HepG2 (cell line): ENCODE results near the gene CMIP. TPM values are rescaled to one million over a fixed set of nuclear protein-coding genes. Genes with fewer than 3 reads are reported as not detected.

Experiments
- CREB1 ChIP-seq, 2 experiments: fragments of 450-650 bp in 1 of 2; IDR thresholded peaks; 2 replicates each; pipeline ENCODE4 v1.6.1; 2016 to 2017; ENCODE audit warnings: control low read depth in 1 of 2, mild to moderate bottlenecking in 1 of 2, missing compliant biosample characterization in 1 of 2, missing genetic modification characterization in 1 of 2
- FOXA3 ChIP-seq: IDR thresholded peaks from 2 replicates; pipeline ENCODE4 v1.6.1; 2016; ENCODE audit warnings: missing genetic modification reagents, missing compliant biosample characterization
- GABPA ChIP-seq, 2 experiments: IDR thresholded peaks; 2 replicates each; pipeline ENCODE4 v1.6.1; 2011 to 2016; ENCODE audit warnings: low read depth in 2 of 2, low read length in 1 of 2, missing biosample characterization in 1 of 2, missing genetic modification characterization in 1 of 2
- KLF11 ChIP-seq: IDR thresholded peaks from 2 replicates; pipeline ENCODE4 v1.6.1; 2016; ENCODE audit warnings: missing compliant biosample characterization
- MEIS2 ChIP-seq: sonication (generic); formaldehyde crosslinking; IDR thresholded peaks from 2 replicates; pipeline ENCODE4 v1.9.0; 2021; ENCODE audit warnings: mild to moderate bottlenecking, missing genetic modification reagents
- MYNN ChIP-seq: sonication (generic); formaldehyde crosslinking; IDR thresholded peaks from 2 replicates; pipeline ENCODE4 v1.4.0; 2020; ENCODE audit warnings: mild to moderate bottlenecking, low read depth, missing genetic modification reagents
- POLR2A ChIP-seq, 2 experiments: IDR thresholded peaks; 2 replicates each; pipeline ENCODE4 v1.6.1; 2011; ENCODE audit warnings: low read depth in 2 of 2, low read length in 2 of 2, mild to moderate bottlenecking in 1 of 2, moderate library complexity in 1 of 2; ENCODE audit not compliant: insufficient read depth in 1 of 2
- PPARG ChIP-seq: conservative IDR thresholded peaks from 2 replicates; pipeline ENCODE4 v1.6.1; 2016; ENCODE audit warnings: missing biosample characterization, missing genetic modification reagents
- RARG ChIP-seq: sonication (generic); formaldehyde crosslinking; IDR thresholded peaks from 2 replicates; pipeline ENCODE4 v1.4.0; 2020; ENCODE audit warnings: low read depth, mild to moderate bottlenecking, missing genetic modification reagents
- SNAI1 ChIP-seq: sonication (generic); formaldehyde crosslinking; IDR thresholded peaks from 2 replicates; pipeline ENCODE4 v1.5.0; 2020; ENCODE audit warnings: mild to moderate bottlenecking, missing genetic modification reagents, borderline replicate concordance
- TP53 ChIP-seq: sonication (generic); formaldehyde crosslinking; conservative IDR thresholded peaks from 2 replicates; pipeline ENCODE4 v1.4.0; 2020; ENCODE audit warnings: missing genetic modification reagents
- ZFAT ChIP-seq: sonication (generic); formaldehyde crosslinking; conservative IDR thresholded peaks from 2 replicates; pipeline ENCODE4 v1.8.1; 2023; ENCODE audit warnings: missing genetic modification reagents, inconsistent platforms
- ZNF232 ChIP-seq: sonication (generic); formaldehyde crosslinking; IDR thresholded peaks from 2 replicates; pipeline ENCODE4 v1.4.0; 2020; ENCODE audit warnings: missing genetic modification reagents, borderline replicate concordance
- ZNF343 ChIP-seq: sonication (generic); formaldehyde crosslinking; IDR thresholded peaks from 2 replicates; pipeline ENCODE4 v1.4.0; 2020; ENCODE audit warnings: mild to moderate bottlenecking, missing genetic modification reagents
- ZNF430 ChIP-seq: sonication (generic); formaldehyde crosslinking; IDR thresholded peaks from 2 replicates; pipeline ENCODE4 v1.9.0; 2021; ENCODE audit warnings: mild to moderate bottlenecking, missing genetic modification reagents
- ZNF446 ChIP-seq: sonication (generic); formaldehyde crosslinking; IDR thresholded peaks from 2 replicates; pipeline ENCODE4 v1.5.0; 2020; ENCODE audit warnings: mild to moderate bottlenecking, missing genetic modification reagents
- ZNF468 ChIP-seq: sonication (generic); formaldehyde crosslinking; IDR thresholded peaks from 2 replicates; pipeline ENCODE4 v1.8.0; 2022; ENCODE audit warnings: mild to moderate bottlenecking, moderate library complexity, missing genetic modification reagents
- ZNF543 ChIP-seq: sonication (generic); formaldehyde crosslinking; IDR thresholded peaks from 2 replicates; pipeline ENCODE4 v1.4.0; 2020; ENCODE audit warnings: mild to moderate bottlenecking, missing genetic modification reagents
- ZNF777 ChIP-seq: sonication (generic); formaldehyde crosslinking; IDR thresholded peaks from 2 replicates; pipeline ENCODE4 v1.4.0; 2020; ENCODE audit warnings: missing genetic modification reagents
- ZNF790 ChIP-seq: sonication (generic); formaldehyde crosslinking; IDR thresholded peaks from 2 replicates; pipeline ENCODE4 v1.8.0; 2022; ENCODE audit warnings: missing genetic modification reagents, mild to moderate bottlenecking, borderline replicate concordance
- ZSCAN20 ChIP-seq: sonication (generic); formaldehyde crosslinking; IDR thresholded peaks from 2 replicates; pipeline ENCODE4 v1.4.0; 2020; ENCODE audit warnings: missing genetic modification reagents, mild to moderate bottlenecking, borderline replicate concordance
- polyA plus RNA-seq, 8 experiments: library from polyadenylated mRNA; depleted of rRNA in 3 of 8; stranded (reverse) in 7 of 8; unstranded in 1 of 8; fragments of >200 nt; fragmentation: Illumina TruSeq in 4 of 8; extraction: Trizol in 4 of 8; gene quantifications; 2 replicates each; pipeline versions ENCODE4 v1.2.1 to v1.2.3, GENCODE V29; 2011 to 2016; ENCODE audit warnings: low read depth in 4 of 8, missing spikeins in 1 of 8, mixed read lengths in 1 of 8; ENCODE audit not compliant: insufficient read depth in 1 of 8
- total RNA-seq, 5 experiments: library from RNA; depleted of rRNA; stranded (reverse); fragments of >200 nt; fragmentation: Illumina TruSeq; extraction: Trizol; gene quantifications; 2 replicates each; pipeline ENCODE4 v1.2.3, GENCODE V29; 2016; ENCODE audit warnings: low read depth in 1 of 5
- TF ChIP-seq, protein P1 (sequence below): sonication (generic); formaldehyde crosslinking; IDR thresholded peaks from 2 replicates; pipeline ENCODE4 v1.4.0; 2020; ENCODE audit warnings: missing genetic modification reagents
- TF ChIP-seq, protein P2 (sequence below): IDR thresholded peaks from 2 replicates; pipeline ENCODE4 v1.6.1; 2018; ENCODE audit warnings: missing genetic modification reagents, mild to moderate bottlenecking, missing compliant biosample characterization
- TF ChIP-seq, protein P3 (sequence below), 2 experiments: fragments of 450-650 bp in 1 of 2; sonication (generic) in 1 of 2; formaldehyde crosslinking; IDR thresholded peaks; 2 replicates each; pipeline versions ENCODE4 v1.5.0 to v1.8.0; 2020 to 2022; ENCODE audit warnings: mild to moderate bottlenecking in 1 of 2, missing genetic modification reagents in 1 of 2

The CMIP gene
- total and polyA plus RNA-seq, 2 of the 13 experiments (the other 11 are each of a cell fraction or from before 2014, with no cell fraction given): 10.9 to 18.1 TPM

DNA sequence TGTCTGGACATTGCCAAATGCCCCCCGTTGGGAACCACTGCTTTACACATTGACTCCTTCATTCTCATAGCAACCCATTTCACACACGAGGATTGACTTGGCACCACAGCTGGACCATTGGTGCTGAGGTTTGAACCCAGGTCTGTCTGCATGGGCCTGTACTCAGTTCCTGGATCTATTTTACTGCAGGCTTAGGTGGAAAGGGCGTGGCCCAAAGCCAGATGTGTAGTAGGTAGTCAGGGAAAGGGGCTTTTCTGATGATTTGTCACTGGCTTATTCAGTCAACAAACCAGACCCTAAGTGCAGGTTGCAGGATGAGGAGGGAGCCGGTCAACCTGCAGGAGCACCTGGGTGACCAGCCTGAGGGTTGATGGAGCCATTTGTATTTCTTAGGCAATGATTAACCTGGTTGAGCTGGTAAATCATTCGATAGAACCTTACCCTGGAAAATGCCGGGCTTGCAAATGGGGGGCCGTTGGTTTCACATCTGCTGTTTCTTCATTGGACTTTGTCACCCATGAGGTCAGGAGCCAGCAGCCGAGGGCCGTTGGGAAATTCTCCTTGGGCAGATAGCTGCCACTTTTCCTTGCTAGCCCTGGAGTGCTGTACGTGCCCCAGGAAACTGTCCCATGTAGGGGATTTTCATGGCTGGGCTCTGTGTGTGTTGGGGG lies 104.4 kb downstream of the CMIP start (continued):
- TF ChIP-seq, protein P1, sequence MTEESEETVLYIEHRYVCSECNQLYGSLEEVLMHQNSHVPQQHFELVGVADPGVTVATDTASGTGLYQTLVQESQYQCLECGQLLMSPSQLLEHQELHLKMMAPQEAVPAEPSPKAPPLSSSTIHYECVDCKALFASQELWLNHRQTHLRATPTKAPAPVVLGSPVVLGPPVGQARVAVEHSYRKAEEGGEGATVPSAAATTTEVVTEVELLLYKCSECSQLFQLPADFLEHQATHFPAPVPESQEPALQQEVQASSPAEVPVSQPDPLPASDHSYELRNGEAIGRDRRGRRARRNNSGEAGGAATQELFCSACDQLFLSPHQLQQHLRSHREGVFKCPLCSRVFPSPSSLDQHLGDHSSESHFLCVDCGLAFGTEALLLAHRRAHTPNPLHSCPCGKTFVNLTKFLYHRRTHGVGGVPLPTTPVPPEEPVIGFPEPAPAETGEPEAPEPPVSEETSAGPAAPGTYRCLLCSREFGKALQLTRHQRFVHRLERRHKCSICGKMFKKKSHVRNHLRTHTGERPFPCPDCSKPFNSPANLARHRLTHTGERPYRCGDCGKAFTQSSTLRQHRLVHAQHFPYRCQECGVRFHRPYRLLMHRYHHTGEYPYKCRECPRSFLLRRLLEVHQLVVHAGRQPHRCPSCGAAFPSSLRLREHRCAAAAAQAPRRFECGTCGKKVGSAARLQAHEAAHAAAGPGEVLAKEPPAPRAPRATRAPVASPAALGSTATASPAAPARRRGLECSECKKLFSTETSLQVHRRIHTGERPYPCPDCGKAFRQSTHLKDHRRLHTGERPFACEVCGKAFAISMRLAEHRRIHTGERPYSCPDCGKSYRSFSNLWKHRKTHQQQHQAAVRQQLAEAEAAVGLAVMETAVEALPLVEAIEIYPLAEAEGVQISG: peak; percentile 59
- TF ChIP-seq SNAI1 (CRISPR knock-in tag) (no peak), ZNF232 (CRISPR knock-in tag) (no peak), KLF11 (CRISPR knock-in tag) (no peak), MEIS2 (CRISPR knock-in tag) (0 out of 2 replicates have a peak, but pooled peaks have one; percentile 34), GABPA (IDR thresholded peaks at IDR 0.05; ENCODE audit: low read depth, low read length) (no peak), GABPA (CRISPR knock-in tag; IDR thresholded peaks at IDR 0.05; ENCODE audit: low read depth) (peak; percentile 62), ZNF790 (CRISPR knock-in tag) (no peak), TP53 (CRISPR knock-in tag) (no peak), ZNF343 (CRISPR knock-in tag) (no peak), ZNF777 (CRISPR knock-in tag) (no peak), ZNF543 (peak; percentile 94), RARG (no peak), ZFAT (CRISPR knock-in tag) (no peak), CREB1 (IDR thresholded peaks at IDR 0.05) (no peak), CREB1 (CRISPR knock-in tag; IDR thresholded peaks at IDR 0.05) (no peak), ZNF446 (CRISPR knock-in tag) (no peak), POLR2A (IDR thresholded peaks at IDR 0.05; ENCODE audit: insufficient read depth in 1 of 2, low read depth in 2 of 2, low read length in 2 of 2) (peak; percentile 60 to 78; a peak in 3 of 4 replicates), ZSCAN20 (no peak), PPARG (CRISPR knock-in tag) (peak; percentile 43; the same call in 1 of the 2 replicates), FOXA3 (CRISPR knock-in tag) (no peak), ZNF468 (CRISPR knock-in tag) (no peak), ZNF430 (peak; percentile 91; the same call in 1 of the 2 replicates), MYNN (CRISPR knock-in tag) (no peak)
- TF ChIP-seq, protein P2, sequence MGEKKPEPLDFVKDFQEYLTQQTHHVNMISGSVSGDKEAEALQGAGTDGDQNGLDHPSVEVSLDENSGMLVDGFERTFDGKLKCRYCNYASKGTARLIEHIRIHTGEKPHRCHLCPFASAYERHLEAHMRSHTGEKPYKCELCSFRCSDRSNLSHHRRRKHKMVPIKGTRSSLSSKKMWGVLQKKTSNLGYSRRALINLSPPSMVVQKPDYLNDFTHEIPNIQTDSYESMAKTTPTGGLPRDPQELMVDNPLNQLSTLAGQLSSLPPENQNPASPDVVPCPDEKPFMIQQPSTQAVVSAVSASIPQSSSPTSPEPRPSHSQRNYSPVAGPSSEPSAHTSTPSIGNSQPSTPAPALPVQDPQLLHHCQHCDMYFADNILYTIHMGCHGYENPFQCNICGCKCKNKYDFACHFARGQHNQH (CRISPR knock-in tag): peak; percentile 56; the same call in 1 of the 2 replicates
- TF ChIP-seq, protein P3, sequence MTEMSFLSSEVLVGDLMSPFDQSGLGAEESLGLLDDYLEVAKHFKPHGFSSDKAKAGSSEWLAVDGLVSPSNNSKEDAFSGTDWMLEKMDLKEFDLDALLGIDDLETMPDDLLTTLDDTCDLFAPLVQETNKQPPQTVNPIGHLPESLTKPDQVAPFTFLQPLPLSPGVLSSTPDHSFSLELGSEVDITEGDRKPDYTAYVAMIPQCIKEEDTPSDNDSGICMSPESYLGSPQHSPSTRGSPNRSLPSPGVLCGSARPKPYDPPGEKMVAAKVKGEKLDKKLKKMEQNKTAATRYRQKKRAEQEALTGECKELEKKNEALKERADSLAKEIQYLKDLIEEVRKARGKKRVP (CRISPR knock-in tag; IDR thresholded peaks at IDR 0.05): peak in 1 of 2 experiments; percentile 86; a peak in 1 of 4 replicates
